Activated CD4-positive, alpha-beta T cell treated with anti-CD3 and anti-CD28 coated beads for 48 hours (primary cell): ENCODE measurements around the gene PSORS1C1.

ENCODE experiments used
- DNase-seq: peaks from one replicate; pipeline ENCODE4 v3.0.0-alpha.2; 2020

The PSORS1C1 gene

DNA sequence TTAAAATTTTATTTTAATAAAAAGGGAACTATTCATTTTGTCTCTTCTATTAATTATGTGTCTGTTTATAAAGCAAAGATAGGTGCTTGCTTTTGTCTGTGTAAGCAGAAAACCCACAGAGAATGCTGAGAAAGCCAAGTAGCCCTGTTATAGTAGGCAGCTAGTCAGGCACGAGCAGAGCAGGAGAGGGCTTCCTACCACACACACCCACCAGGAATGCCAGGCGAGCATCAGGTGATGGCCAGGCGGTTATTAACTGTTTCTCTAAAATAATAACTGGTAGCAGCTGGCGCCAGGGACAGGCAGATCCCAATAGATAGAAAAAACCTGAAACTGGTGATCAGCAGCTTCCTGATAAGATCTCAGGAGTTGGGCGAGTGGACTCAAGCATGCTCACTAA, 17.9 kb upstream of the PSORS1C1 start:
- DNase-seq: no peak

DNA sequence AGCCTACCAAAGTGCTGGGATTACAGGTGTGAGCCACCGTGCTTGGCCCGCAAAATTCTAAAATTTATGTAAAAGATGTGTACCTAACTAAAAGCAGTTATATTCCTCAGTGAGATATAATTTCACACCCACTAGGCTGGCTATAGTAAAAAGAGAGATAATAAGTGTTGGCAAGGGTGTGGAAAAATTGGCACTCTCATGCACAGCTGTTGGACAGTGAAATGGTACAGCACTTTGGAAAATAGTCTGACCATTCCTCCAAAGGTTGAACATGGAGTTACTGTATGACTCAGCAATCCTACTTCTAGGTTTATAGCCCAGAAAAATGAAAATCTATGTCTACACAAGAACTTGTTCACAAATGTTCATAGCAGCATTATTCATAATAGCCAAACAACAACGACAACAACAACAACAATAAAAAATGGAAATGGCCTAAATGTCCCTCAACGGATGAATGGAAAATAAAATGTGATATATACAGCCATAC, 16.1 kb upstream of the PSORS1C1 start:
- no peak for DNase-seq

DNA sequence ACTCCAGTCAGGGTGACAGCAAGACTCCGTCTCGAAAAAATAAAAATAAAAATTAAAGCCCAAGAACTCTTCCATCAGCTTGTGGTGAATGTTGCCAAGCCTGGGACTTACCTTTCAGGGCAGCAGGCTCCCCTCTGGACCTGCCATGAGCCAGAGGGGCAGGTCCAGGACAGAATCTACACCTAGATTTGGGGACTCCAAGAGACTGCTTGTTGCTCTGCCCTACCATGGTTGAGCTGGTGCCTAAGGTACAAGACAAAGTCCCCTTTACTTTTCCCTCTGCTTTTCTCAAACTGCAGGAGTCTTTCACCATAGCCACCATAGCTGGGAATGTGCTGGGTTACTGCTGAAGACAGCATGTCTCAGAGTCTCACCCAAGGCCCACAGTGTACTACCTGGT, 11.5 kb upstream of the PSORS1C1 start:
- no peak for DNase-seq

DNA sequence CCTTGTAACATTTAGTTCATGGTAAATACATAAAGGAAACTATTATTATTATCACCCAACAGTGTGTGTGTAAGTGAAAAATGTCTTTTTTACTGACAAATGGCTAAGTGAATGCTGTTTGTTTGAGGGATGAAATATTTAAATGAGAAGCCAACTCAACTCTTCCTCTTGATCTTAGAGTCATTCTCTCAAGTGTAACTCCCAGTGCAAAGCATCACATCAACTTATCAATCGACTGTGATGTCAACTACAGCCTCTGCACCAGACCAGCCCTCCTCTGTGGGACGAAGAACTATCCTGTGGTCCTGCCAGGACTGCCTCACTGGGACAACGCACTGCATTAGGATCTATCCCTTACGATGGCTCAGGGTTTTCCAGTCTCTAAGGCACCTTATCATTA, 7.5 kb upstream of the PSORS1C1 start:
- DNase-seq: no peak

DNA sequence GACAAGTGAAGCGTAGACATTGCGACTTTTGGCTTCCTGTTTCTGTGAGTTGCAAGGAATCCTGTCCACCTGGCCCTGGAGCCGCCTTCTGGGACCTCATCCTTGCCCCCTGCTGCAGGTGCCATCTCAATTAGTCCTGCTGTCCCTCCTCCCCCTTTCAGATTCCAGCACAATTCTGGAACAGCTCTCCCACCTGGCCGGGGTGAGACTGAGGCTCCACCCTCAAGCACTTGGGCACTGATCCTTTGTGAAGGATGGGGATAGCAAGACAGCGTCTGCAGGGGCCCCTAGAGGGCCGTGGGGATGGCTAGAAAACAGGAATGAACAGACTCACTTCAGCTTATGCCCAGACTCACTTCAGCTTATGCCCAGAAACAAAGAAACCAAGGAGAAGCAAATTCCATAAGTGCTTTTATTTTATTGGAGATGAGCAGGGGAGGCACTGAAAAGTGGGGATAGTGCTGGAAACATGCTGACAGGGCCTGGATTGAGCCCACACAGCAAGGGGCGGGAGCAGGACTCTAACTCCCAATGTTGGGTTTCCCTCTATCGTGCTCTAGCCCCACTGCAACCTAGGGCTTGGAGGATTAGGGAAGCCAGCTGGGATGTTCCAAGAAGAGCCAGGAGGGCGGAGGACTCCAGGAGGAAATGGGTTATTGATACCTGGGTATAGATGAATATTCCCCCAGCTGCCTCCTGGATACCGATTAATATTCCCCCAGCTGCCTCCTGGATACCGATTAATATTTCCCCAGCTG, 3.6 kb upstream of the PSORS1C1 start:
- DNase-seq: no peak

DNA sequence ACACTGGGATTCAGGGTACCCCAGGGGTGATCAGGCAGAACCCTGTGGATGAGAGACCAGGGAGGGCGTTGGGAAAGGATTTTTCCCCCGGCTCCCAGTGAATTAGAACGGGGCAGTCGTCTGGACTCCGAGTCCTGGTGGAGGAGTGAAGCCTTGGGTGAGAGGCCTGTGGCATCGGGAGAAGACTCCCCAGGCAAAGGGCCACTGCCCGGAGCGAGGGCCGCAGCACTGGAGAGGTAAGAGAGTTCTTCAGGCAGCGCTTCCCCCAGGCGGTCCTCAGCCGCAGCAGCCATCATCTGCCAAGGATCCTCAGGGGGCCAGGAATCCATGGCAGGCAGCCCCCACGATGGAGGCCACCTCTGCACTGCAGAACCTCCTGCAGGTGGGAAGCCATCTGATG, 2.9 kb upstream of the PSORS1C1 start:
- DNase-seq: no peak

DNA sequence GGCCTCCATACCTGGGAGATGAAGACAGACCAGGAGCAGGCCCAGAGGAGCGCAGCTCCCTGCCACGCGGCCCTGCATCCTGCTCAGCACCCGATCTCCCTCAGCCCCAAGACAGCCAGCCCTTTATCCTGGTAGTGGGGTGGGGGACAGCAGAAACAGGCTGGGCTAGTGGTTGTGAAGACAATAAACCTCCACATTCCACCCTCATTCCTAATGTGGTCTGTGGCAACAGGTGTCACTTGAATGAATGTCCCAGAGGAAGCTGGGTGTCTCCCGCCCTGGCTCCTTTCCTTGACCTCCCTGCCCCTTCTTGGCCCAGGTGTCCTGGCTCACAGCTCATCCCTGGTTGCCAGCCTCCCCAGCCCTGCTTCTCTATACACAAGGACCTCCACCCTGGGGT, 2.1 kb upstream of the PSORS1C1 start, which contains the start of gene C6orf15:
Gene C6orf15, minus strand, starts transcription at position 98 of the 400 bp plus-strand sequence. Its CDS starts 20 bp downstream, at position 78.
- no peak for DNase-seq

DNA sequence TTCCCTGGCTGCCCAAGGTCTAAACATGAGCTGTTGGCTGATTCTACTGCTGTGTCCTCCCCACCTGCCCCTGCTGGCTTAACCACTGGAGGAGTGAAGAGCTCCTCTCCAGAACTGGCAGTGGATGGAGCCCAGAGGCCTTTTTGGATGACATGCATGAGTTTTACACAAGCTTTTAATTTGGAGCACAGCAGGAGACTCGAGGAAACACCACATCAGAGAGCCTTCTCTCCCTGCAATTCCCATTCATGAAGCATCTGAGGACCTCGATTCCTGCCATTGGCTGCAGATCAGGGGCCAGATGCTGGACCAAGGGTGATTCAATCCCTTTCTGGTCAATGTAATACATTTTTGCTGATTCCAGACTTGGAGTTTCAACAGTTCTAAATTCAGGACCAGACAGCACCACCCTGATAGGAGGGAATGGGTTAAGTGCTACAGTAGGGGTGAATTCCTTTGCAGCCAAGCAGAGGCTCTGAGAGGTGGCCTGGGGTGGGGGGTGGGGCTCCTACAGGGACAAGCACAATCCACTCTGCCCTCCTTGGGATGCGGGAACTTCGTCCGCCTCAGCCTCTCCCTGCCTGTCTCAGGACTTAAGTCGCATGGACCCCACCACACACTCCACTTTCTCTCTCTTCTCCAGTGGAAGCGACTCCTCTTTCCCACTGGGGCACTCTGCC, 599 bp upstream of the PSORS1C1 start:
- DNase-seq: no peak

DNA sequence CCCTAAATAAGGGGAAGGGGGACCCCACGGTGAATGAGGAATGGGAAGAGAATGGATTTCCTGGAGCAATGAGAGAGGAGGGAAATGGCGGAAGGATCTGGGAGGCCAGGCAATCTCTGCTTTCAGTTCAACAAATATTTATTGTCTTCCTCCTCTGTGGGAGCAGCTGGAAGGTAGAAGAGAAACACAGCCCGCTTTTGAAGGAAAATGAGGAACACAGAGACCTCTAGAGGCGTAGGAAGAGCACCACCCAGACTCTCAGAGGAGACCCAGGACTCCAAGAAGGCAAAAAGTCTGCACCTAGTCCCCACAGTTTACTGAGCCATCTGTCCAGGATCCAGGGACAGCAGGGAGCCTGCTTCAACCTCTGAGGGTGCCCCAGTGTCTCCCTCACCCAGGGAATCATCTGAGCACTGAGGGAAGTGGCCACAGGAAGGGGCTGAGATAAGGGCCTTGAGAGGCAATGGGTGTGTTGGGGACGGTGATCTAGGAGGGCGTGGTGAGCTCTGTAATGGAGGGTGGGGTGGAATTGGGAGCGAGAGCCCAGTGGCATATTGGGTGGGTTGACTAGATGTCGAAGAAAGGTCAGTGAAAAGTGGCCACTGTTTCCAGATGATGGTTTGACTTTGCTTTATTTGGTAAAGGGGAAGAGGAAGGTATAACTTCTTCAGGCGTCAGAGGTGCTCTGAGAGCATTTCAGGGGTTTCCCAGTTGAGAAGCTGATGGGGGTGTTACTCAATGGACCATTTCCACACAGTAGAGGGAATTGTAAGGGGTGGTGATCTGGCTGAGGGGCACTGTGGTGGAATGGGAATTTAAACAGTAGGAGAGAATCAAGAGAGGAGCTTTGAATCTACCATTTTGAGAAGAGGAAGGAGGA, 610 bp downstream of the PSORS1C1 start:
- DNase-seq: no peak

DNA sequence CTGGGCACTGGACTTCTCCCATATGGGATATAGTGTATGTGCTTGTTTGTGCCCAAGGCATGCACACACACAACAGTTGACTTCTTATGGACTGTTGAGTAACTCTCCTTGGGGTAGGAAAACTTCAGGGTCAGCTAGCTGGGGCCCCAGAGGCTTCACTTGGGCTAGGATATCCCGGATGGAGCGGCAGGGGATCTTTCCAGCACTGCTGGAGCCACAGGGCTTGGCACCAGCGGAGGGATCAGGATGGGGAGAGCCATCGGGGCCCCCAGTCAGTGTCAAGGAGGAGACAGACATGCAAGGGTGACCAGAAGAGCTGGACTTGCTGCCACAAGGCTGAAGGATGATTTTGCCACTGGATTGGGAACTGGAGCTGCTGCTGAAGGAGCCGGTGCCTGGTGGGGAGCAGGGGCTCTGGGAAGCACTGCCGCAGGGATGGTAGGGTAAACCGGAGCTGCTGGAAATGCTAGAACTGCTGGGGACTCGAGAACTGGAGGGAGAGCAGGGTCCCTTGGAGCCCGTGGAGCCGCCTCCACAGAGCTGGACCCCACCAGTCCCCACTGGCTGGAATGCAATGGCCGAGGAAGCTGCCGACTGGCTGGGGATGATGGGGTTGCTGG, 1.5 kb downstream of the PSORS1C1 start:
- DNase-seq: no peak

DNA sequence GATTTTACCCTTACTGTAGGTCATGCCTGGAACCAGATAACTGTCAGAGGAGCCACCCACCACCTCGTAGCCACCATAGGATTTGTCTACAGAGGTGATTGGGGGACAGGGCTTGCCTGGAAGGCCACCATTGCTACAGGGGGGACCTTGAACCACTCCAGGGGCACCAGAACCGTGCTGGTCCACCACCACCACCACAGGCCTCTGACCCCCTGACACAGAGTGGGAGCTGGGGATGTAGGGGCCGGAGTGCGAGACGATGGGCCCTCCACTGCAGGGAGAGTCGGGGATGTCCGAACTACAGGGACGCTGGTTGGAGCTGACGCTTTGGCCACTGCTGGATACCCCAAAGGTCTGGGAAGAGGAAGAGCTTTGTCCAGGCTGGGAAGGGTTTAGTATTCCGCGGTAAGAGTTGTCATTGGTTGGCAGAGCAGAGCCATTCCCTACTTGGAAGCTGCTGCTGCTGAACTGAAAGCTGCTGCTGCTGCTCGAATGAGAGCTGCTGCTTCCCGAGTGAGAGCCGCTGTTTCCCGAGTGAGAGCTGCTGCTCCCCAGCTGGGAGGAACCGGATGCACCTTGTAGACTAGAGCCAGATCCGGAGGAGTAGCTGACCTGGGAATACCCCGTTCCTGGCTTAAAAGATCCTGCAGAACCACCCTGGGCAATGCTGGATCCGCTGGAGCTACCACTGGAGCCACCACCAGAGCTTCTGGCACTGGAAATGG, 2.2 kb downstream of the PSORS1C1 start:
- no peak for DNase-seq

DNA sequence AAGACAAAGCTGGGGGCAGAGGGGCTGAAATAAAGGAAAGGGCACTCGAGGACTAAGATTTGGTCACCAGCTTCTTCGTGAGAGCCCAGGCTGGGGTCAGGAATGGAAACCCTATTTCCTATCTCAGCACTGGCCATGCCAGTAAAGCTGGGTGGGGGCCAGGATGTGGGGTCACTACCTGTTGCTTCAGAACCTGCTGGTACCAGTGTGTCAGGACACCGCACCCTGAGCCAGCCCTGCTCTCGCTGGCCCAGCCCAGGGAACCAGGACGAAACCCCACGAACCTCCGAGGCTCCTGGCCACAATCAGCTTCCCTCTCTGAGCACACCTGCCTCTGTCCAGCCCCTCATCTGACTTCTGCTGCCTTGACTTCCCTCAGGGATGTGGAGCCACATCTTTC, 3.6 kb downstream of the PSORS1C1 start:
- no peak for DNase-seq

DNA sequence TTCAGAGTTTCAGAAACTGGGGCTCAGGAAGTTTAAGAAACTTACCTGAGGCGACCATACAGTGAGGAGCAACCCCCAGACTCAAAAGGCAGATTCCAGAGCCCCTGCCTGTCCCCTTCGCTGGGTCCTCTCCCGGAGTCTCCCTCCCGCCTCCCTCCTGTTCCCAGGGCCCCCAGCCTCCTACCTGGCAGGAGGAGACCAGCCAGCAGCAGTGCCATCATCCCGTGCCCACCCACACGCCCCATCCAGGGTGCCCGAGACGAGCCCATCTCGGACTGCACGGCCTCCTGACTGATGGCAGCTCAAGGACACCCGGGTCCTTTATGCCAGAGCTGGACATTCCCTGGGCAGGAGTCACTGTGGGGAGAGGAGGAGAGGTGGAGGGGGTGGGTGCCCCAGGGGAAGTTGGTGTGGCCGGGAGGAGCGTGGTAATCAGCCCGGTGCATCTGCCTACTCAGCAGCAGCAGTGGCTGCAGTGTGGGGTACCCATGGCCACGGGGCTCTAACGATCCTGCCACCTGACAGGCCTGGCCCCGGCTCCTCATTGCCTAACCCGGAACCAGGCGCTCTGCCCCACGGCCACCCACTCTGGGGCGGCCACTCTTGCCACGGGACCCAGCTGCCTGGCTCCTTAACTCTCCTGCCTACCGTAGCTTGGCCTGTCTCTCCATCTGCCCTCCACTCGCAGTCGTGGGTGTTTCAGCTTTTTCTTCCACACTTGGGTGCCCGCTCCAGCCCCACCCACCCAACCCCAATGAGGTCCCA, 5.7 kb downstream of the PSORS1C1 start, which contains the start of gene CDSN:
Gene CDSN, minus strand, starts transcription at position 296 of the 765 bp plus-strand sequence. Its CDS starts 27 bp downstream, at position 269.
- DNase-seq: no peak

DNA sequence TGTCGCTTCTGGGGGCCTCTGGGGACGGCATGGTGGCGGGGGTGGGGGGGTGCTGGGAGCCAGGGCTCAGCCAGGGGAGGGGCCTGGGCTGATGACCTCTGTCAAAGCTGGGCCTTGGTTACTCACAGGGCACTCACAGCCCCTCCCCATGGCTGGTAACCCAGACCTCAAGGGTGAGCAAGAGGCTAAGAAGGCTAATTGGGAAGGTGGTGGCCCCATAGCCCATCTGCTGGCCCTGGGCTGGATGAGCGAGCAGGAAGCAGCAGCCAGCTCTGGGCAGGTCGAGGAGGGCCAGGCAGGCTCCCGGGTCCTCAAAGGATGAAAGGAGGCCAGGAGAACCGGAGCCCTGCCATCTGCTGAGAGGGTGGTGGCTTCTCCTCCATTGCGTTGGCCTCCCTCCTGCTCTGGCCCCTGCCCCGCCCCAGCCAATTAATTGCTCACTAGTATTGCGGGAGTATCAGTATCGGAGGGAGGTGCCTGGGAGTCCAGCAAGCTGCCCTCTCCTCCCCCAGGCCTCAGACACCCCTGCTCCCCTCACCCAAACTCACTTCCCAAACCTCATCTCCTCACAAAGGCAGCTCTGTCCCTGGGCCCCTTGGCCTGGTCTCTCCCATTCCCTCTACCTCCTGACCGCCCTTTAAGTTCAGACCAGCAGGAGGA, 6.7 kb downstream of the PSORS1C1 start:
- no peak for DNase-seq

DNA sequence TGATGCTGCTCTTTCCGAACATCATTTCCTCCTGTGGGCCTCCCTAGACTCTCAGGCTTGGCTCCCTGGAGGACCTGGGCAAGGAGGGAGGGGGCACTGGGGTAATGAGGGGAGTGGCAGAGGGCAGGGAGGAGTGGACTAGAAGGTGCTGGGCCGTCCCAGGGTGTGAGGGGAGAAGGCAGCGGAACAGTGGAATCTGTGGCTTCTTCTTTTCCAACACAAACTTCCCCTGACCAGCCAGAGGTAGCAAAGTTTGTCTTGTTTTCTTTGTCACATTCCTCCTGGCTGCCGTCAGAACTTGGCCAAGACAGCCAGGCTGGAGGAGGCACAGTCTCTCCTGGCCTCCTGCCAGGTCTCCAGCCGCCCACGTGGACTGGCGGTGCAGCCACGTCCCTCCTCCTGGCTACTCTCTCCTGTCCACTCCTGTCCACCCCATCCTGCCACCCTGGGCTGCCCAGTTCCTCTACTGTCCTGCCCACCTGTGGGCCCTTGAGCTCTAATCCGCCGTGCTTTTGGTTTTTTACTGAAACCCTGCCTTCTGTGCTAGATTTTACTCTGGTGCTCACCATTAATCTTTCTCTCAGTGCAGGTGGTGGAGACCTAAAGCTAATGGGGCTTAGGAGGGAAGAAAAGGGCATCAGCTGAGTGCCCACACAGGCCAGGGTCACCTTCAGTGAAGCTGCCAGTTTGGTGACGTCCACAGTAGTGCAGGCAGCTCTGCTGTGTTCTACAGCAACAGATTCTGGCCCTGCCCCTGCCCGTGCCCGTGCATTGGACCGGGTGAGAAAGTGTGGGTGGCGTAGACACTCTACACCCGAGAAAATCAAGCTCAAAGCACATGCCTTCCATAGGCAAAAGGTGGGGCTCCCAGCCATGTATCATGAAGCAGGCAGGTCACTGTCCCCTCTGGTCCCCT, 8.4 kb downstream of the PSORS1C1 start:
- no peak for DNase-seq

DNA sequence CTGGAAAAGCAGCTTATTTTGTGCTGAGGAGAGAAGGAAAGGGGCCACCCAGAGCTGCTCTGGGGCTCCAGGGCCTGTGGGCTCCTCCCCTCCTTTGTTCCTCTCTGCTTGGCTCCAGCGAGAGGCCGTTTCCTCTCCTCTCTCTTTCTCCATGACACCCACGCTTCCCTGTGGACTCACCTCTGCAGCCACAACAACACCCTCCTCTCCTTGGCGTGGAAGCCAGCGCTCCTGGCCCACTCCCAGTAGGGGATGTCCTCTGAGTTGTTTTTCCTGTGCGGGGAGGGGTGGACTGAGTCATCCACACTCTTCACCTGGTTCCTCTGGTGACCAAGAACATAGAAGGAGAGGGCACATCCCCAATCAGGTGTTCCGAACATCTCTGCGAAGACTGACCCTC, 10.6 kb downstream of the PSORS1C1 start:
- DNase-seq: no peak

DNA sequence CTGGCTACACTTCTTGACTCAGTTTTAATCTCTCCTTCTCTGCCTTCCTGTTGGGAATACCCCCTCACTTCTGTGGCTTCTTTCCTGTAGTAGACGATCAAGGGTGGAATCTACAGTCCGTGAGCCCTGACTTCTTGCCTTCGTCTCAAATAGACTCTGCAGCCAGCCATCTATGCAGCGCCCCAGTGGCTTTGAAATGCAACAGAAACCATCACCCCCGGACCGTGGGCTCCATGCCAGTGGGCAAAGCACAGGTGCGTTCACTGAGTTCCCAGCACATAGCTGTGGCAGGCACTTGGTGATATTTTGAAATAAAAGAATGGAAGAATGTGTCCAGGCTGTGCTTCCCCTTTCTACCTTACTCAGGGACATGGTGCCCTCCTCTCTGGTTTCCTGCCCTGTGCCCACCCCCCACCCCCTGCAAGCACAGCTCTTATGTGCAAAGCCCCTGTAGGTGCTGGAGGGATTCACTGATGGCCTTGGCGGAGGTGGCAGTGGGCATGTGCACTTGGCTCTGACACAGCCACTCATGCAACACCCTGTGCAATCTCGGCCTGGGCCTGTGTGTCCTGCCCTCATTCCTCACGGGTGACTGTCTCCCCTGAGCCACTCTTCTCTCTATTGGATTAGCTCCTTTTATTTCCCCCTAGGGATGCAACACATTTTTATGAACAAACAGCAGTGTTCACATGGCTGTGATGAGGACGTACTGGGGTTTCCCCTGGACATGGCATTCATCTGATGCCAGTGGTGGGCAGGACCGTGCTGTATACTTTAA, 11.2 kb downstream of the PSORS1C1 start:
- DNase-seq: no peak

DNA sequence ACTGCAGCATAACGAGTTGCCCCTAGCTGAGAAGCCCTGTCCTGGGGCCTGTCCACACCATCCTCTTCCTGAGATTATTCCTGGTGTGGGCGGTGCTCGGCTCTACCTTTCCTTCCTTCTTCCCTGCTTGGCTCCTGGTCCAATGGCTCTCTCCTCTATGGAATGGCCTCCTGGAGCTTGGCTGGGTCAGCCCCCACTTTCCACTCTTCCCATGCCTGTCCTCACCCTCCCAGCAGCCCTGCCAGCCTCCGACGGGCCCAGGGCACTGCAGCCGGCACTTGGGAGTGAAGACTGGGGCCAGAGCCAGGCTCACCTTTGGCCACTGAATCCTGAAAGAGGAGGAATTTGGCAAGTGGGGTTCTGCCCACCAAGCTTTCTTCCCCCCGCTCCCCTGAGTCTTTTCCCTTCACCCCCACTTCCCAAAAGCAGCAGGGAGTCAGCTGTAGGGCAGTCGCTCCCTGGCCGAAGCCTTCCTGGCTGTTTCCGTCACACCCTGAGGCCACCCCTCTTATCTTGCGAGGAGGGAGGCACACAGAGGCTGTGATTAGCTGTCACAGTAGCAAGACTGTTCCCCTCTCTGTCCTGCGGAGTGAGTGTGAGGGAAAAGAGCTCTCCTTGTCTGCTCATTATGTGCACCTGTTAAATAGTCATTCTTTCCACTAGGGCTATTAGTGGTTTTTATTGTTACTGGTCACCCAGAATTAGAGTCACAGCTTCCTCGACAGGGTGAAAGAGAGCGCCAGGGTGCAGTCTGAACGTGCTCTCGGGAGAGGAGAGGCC, 12.0 kb downstream of the PSORS1C1 start:
- no peak for DNase-seq
